OCI-LY1 (cell line): ENCODE results near the gene ACER1.

Source experiments
- H2AFZ ChIP-seq: fragments of 200-600 bp; sonication (generic), shearing (Covaris generic); 2 replicates; pipeline ENCODE4 v1.6.0; 2014; ENCODE audit warnings: antibody characterized with exemption, mild to moderate bottlenecking, low read length
- H3F3A ChIP-seq: fragments of 200-600 bp; sonication (generic), shearing (Covaris generic); 2 replicates; pipeline ENCODE4 v1.6.0; 2014; ENCODE audit warnings: mild to moderate bottlenecking, antibody characterized with exemption, low read length, moderate library complexity; ENCODE audit not compliant: insufficient read depth
- H3K27ac ChIP-seq: fragments of 200-600 bp; sonication (generic); 2 replicates; pipeline ENCODE4 v1.5.1; 2014; ENCODE audit warnings: low read length, mixed run types, mild to moderate bottlenecking, low read depth; ENCODE audit not compliant: poor library complexity, severe bottlenecking
- H3K27me3 ChIP-seq: fragments of 200-600 bp; sonication (generic); 2 replicates; pipeline ENCODE4 v1.6.0; 2014; ENCODE audit warnings: antibody characterized with exemption, mild to moderate bottlenecking, low read length, moderate library complexity; ENCODE audit not compliant: insufficient read depth
- H3K36me3 ChIP-seq: fragments of 200-600 bp; sonication (generic); 2 replicates; pipeline ENCODE4 v1.6.1; 2014; ENCODE audit warnings: mild to moderate bottlenecking, antibody characterized with exemption, low read length, moderate library complexity, mixed read lengths; ENCODE audit not compliant: insufficient read depth
- H3K4me1 ChIP-seq: fragments of 200-600 bp; sonication (generic); 2 replicates; pipeline ENCODE4 v1.5.1; 2014; ENCODE audit warnings: mild to moderate bottlenecking, low read length, moderate library complexity; ENCODE audit not compliant: insufficient read depth, severe bottlenecking
- H3K4me2 ChIP-seq: fragments of 200-600 bp; sonication (generic), shearing (Covaris generic); 2 replicates; pipeline ENCODE4 v1.6.1; 2014; ENCODE audit warnings: low read length
- H3K4me3 ChIP-seq: fragments of 200-600 bp; sonication (generic); 2 replicates; pipeline ENCODE4 v1.5.1; 2014; ENCODE audit warnings: low read length, low read depth, mild to moderate bottlenecking, mixed read lengths; ENCODE audit not compliant: poor library complexity, severe bottlenecking
- H3K79me2 ChIP-seq: fragments of 200-600 bp; shearing (Covaris generic); 2 replicates; pipeline ENCODE4 v1.6.1; 2016; ENCODE audit warnings: mixed run types, low read length, mixed read lengths; ENCODE audit not compliant: insufficient read depth
- H3K9ac ChIP-seq: fragments of 200-600 bp; sonication (generic), shearing (Covaris generic); 2 replicates; pipeline ENCODE4 v1.6.1; 2014; ENCODE audit warnings: mild to moderate bottlenecking, low read length, mixed read lengths
- H3K9me2 ChIP-seq: fragments of 200-600 bp; sonication (generic), shearing (Covaris generic); 2 replicates; pipeline ENCODE4 v1.6.1; 2014; ENCODE audit warnings: low read depth, mild to moderate bottlenecking, low read length, mixed read lengths
- H3K9me3 ChIP-seq: fragments of 200-600 bp; shearing (Covaris generic); 2 replicates; pipeline ENCODE4 v1.6.1; 2014; ENCODE audit warnings: low read length, mixed read lengths
- H4K20me1 ChIP-seq: fragments of 200-600 bp; sonication (generic), shearing (Covaris generic); 2 replicates; pipeline ENCODE4 v1.6.0; 2016; ENCODE audit warnings: mild to moderate bottlenecking, low read length; ENCODE audit not compliant: insufficient read depth
- CTCF ChIP-seq: fragments of 200-600 bp; sonication (generic), shearing (Covaris generic); IDR thresholded peaks from 2 replicates; pipeline ENCODE4 v1.5.1; 2017; ENCODE audit warnings: mild to moderate bottlenecking, antibody characterized with exemption, low read length, moderate library complexity, mixed read lengths
- EZH2 ChIP-seq: fragments of 200-600 bp; sonication (generic), shearing (Covaris generic); IDR thresholded peaks from 2 replicates; pipeline ENCODE4 v1.8.0; 2017; ENCODE audit warnings: borderline replicate concordance, mixed run types, mild to moderate bottlenecking, antibody characterized with exemption, low read length, moderate library complexity, mixed read lengths

Gene ACER1

GRCh38 chr19:6312018-6312417 lies 21.4 kb downstream of the ACER1 start:
- no peak overlapping the region for H3K9ac ChIP-seq
- H3K4me2 ChIP-seq: no peak overlapping the region
- H3K27ac ChIP-seq: no peak overlapping the region
- H3K79me2 ChIP-seq: no peaks in the 10 kb centered on the region
- no peaks in the 10 kb centered on the region for H3K36me3 ChIP-seq
- no peaks in the 10 kb centered on the region for H3K9me2 ChIP-seq
- H4K20me1 ChIP-seq: no peaks in the 10 kb centered on the region
- TF ChIP-seq CTCF: no peak
- TF ChIP-seq EZH2: no peak
- no peak overlapping the region for H2AFZ ChIP-seq
- no peaks in the 10 kb centered on the region for H3K9me3 ChIP-seq
- no peaks in the 10 kb centered on the region for H3K4me1 ChIP-seq
- H3F3A ChIP-seq: no peaks in the 10 kb centered on the region
- 0 out of 2 replicates have a peak, but pooled peaks cover 3% of the 10 kb centered on the region for H3K27me3 ChIP-seq
- H3K4me3 ChIP-seq: no peak overlapping the region

- Histone ChIP-seq H3K9me2 (no peaks in the 10 kb centered on the region), H3K4me3 (no peak overlapping the region), H3K27me3 (no peaks in the 10 kb centered on the region; the same call in 1 of the 2 replicates), H2AFZ (no peak overlapping the region), H3K36me3 (no peaks in the 10 kb centered on the region; the same call in 1 of the 2 replicates), H3F3A (no peaks in the 10 kb centered on the region), H3K9me3 (0 out of 2 replicates have a peak, but pooled peaks cover 5% of the 10 kb centered on the region), H3K27ac (no peak overlapping the region), H3K79me2 (no peaks in the 10 kb centered on the region), H3K4me1 (no peaks in the 10 kb centered on the region), H4K20me1 (no peaks in the 10 kb centered on the region), H3K4me2 (no peak overlapping the region), H3K9ac (no peak overlapping the region)
- TF ChIP-seq EZH2: no peak
- no peak for TF ChIP-seq CTCF
Observed at GRCh38 chr19:6298413-6298812, 35.0 kb downstream of the ACER1 start.

- Histone ChIP-seq H3K9me2 (no peaks in the 10 kb centered on the region), H3K36me3 (no peaks in the 10 kb centered on the region; the same call in 1 of the 2 replicates), H3F3A (no peaks in the 10 kb centered on the region), H3K4me2 (no peak overlapping the region), H3K4me1 (no peaks in the 10 kb centered on the region), H3K79me2 (no peaks in the 10 kb centered on the region), H3K9ac (no peak overlapping the region), H3K4me3 (no peak overlapping the region), H3K27ac (no peak overlapping the region), H3K9me3 (peaks cover 10% of the 10 kb centered on the region), H4K20me1 (no peaks in the 10 kb centered on the region), H3K27me3 (no peaks in the 10 kb centered on the region; the same call in 1 of the 2 replicates), H2AFZ (no peak overlapping the region)
- no peak for TF ChIP-seq EZH2
- TF ChIP-seq CTCF: no peak
Observed at GRCh38 chr19:6297202-6297601, 36.2 kb downstream of the ACER1 start.
